Posterior cingulate gyrus (tissue), 11 donors: Measurements from ENCODE around the gene ZNF777.
"Not testable (repeated sequence)": the region's sequence is repeated elsewhere in the genome, so short reads cannot be mapped to it uniquely, and the experiment has no call there.

Source experiments
- DNase-seq, 10 donors: peaks; one replicate each; pipeline versions ENCODE4 v3.0.0 to v3.0.0-alpha.2; 2020 to 2021; ENCODE audit warnings: mixed read lengths in 3 of 10
- intact Hi-C: fragments of 100-400 bp; cut with DNase I; formaldehyde crosslinking; loops from one replicate; pipeline ENCODE4 v1.15.1; 2023

The ZNF777 gene

DNA sequence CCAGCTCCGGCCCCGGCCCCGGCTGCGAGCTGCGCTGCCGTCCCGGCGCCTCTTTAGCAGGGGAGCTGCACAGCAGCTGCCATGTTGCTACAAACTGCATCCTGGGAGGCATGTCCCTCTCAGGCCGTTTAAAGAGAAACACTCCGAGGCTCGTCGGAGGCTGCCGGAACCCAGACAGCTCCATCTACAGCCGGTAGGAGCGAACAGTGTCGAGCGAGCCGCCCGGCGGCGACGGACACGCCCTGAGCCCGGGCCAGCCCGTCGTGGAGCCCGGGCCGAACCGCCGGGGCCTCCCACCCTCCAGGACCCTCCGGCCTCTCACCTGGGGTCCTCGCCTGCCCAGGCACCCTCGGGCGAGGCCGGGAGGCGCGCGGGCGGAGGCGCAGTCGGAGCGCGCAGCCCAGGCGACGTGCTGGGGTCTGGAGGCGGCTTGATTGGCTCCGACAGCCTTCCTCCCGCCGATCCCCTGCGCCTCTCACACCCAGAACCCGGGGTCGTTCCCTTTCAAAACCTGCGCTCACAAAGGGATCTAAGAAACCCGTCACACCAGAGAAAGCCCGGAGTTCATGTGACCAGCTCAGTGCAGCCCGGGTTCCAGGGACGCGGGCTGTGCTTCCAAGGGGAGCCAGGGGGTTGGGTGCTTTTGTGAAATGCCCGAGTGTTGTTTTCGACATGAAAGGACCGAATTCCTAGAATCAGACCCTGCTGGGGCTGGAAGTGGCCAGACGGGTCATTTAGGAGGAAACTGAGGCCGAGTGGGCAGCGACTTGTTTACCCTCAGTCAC lies at the start of gene ZNF777:
Gene ZNF777, minus strand, starts transcription at position 570 of the 785 bp plus-strand sequence. CDS start 5,040 bp downstream, outside the sequence.
- intact Hi-C loops = loop anchor here (5.0 kb wide), 1 partner anchor 37 kb away; the partner anchor contains the start of gene ZNF746
- peak; percentile 59 to 97 (median 80) for DNase-seq

DNA sequence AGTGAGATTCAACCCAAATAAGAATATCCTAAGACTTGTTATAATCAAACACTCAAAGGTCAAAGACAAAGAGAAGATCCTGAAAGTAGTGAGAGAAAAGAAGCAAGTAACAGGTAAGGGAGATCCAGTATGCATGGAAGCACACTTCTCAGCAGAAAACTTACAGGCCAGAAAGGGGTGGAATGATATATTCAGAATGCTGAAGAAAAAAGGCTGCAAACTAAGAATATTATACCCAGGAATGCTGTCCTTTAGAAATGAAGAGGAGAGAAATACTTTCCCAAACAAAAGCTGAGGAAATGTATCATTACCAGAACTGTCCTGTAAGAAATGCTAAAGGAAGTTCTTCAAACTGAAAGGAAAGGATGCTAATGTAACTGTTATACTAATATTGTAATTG lies 49.4 kb upstream of the ZNF777 start:
- intact Hi-C loops = no loop called here
- DNase-seq = no peak

DNA sequence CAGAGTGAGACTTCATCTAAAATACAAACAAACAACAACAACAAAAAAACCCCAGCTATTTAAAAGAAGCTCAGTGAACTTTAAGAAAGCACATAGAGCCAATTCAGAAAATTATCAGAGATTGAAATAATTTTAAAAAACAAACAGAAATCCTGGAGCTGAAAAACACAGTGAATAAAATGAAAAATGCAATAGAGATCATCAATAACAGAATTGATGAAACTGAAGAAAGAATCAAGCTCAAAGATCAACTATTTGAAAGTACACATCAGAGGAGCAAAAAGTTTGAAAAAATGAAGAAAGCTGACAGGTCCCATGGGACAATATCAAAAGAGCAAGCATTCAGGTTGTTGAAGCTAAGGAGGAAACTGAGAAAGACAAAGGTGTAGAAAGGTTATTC lies 48.9 kb upstream of the ZNF777 start:
- intact Hi-C loops = no loop called here
- DNase-seq = no peak

DNA sequence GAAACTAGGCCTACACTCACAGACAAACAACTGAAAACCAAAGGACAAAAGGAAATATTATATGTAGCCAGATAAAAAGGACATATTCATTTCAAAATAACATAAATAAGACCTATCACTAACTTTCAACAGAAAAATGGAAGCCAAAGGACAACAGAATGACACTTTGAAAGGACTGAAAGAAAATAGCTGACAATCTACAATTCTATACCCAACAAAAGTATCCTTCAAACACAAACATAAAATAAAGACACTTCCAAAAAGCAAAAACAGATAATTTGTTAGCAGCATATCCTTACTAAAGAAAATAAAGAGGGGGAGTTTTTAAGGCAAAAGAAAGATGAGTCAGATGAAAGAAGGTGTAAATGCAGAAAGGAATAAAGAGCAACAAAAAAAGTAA lies 44.7 kb upstream of the ZNF777 start:
- no peak for DNase-seq
- intact Hi-C loops = no loop called here

DNA sequence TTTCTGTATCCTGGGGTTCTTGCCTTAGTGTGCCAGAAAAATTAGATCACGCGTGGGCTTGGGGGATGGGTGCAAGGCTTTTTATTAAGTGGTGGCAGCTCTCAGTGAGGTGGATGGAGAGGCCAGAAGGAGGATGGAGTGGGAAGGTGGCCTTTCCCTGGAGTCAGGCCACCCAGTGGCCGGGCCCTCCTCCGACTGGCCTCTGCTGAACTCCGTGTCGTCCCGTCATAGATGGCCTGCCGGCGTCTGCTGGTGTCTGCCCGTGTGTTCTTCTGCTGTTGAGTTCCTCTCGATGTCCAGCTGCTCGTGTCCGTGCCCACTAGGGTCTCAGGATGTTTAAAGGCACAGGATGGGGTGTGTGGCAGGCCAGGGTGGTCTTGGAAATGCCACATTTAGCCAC lies 40.8 kb upstream of the ZNF777 start:
- DNase-seq = no peak
- intact Hi-C loops = no loop called here

DNA sequence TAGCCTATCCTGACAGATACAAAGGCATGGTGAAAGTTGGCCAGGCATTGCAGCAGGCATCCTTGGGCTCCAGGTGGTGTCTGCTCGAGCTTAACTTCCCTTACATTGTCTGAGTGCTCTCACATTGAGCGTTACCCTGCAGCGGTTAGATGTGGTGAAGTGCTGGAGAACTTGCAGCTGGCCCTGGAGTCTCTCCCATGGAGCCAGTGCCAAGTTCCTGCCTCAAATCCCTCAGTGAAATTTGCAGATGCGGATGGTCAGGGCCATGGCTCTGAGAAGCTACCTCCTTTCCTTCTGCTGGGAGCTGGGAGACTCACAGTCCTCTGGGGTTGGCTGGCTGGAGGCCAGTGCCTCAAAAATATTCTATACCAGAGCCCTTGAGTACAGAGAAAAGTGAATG lies 40.0 kb upstream of the ZNF777 start:
- no peak for DNase-seq
- intact Hi-C loops = no loop called here

DNA sequence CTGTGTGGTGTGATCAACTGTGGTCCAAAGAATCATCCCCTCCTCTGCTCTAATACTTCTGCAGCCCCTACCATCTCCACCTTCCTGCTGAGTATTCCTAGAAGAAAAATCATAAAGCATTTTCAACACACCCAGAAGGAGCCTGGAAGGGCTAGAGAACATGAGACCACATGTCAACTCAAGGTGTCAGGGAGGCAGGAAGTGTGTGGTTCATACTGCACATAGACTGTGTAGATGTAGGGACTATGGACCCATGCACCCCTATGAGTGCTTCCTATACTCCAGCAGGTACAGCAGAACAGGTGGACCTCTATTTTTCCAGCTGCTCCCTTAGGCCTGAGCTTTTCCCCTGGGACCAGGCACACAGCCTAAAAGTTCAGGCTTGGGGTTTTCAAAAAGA lies 39.3 kb upstream of the ZNF777 start:
- DNase-seq = no peak
- intact Hi-C loops = no loop called here

DNA sequence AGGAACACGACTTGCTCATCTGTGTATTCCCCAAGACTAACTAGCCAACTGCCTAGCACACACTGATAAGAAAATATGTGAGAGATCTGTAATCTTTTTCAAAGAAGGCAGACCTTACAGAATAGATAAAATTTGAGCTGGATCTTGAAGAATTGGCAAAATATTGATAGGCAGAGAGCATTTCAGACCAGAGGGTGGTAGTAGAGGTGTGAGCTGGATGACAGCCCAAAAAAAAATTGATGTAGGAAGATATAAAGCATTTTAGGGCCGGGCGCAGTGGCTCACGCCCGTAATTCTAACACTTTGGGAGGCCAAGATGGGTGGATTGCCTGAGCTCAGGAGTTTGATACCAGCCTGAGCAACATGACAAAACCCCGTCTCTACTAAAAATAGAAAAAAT lies 37.9 kb upstream of the ZNF777 start:
- intact Hi-C loops = loop anchor here (5.0 to 10.0 kb wide), 3 partner anchors 37 to 234 kb away; partner anchors contain the start of genes ZNF777 and ZNF783
- no peak for DNase-seq

DNA sequence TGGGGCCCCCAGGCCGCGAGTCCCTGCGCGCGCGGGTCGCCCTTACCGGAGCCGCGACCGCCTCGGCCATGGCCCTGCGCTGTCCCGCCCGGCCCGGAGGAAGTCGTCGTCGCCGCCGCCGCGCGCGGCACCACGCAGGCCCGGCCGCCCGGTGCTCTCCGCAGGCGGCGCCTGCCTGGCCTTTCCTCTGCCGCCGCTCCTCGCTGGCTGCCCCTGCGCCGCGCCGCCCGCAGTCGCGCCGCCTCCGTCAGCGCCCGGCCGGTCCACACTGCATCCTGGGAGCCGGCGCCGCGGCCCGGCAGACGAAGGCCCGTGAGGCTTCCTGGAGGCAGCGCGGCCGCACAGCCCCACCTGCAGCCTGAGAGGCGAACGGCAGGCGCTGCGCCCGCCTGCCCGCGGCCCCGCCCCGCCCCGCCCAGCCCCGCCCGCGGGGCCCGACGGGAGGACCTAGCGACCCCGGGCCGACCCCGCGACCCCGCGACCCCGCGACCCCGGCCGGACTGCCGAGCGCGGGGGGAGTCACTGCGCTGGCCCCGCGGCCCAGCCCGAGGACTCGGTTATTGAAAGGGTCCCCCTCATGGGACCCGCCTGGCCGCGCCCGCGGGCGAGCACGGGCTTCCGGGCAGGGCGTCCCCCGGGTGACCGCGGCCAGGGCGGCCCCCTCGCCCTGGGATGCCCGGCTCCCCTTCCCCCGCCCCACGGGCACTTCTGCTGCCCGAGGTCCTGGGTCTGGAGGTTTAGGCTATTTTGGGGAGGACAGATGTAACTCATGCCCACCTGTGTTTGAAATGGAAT lies 36.8 kb upstream of the ZNF777 start, which contains the start of gene ZNF746:
Gene ZNF746, minus strand, starts transcription at position 343 of the 795 bp plus-strand sequence. Its CDS starts 273 bp downstream, at position 70.
- intact Hi-C loops = loop anchor here (5.0 to 10.0 kb wide), 3 partner anchors 35 to 233 kb away; partner anchors contain the start of genes ZNF777 and ZNF783
- peak; percentile 52 to 97 (median 80) for DNase-seq

DNA sequence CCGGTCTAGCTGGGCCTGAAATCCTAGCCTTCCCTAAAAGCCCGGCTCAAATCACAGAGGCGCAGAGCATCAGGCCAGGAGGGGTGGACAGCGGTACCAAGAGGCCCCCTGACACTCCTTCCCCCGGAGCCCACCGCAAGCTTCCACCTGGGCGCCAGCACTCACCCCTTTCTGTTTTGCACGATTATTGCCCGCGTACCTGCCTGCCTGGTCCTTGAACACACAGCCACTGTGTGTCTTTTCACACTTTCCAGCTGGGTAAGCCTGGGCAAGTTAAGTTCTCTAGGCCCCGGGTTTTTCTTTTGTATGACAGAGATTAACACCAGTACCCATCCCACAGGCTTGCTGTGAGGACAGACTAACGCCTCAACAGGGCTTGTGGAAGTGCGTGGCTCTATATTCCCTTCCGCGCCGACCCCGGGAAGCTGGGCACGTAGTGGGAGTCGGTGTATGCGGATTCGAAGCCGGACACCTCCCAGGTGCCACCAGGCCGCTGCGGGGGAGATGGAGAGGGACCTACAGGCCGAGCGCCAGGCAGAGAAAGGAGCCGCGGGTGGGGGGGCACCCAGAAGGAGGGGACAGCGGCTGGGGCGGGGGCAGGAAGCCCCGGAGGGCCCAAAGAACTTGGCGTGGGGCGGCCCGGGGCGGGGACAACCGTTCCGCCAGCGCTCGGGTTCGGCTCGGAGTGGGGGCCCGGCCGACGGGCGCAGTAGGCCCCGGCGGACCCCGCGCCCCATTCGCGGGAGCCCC lies 36.0 kb upstream of the ZNF777 start:
- intact Hi-C loops = loop anchor here (5.0 to 10.0 kb wide), 3 partner anchors 35 to 232 kb away; partner anchors contain the start of genes ZNF777 and ZNF783
- DNase-seq = peak in 5 of 10 donors; percentile 22 to 81 (median 44)

DNA sequence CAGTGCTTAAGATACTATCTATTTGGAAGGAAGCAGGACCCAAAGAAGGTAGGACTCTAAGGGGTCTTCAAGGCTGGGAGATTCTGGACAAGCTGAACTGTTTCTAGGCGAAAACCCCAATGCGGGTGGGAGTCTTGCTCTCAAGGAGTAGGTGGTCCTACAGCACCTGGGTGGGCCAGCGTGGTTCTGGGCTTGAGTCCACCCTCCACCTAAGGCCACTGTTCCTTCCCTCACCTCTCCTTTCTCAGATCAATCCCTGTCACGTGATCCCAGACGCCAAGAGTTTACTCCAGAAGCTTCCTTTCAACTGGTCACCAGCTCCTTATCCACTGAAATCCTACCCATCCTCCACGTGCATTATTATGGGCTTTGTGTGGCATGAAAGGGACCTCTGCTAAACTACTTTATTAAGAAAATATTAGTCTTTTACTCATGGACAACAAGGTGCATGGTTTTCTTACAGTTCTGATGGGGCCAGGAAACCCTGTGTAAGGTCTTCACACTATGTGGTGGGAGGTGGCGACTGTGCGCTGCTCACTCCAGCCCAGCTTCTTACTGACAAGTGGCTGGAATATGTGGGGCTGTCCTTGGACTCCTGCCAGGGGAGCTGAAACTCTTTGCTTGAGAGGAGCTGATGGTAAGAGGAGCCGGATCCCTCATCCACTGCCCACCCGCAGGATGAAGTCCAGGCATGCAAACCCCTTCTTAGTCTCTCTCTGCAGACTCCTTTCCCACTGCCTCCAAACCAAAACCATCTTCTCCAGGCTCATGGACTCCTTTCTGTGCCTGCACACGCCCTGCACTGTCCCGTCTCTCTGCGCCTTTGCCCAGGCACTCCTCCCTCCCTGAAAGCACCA lies 35.2 kb upstream of the ZNF777 start:
- DNase-seq = peak in 8 of 10 donors; percentile 41 to 91 (median 60)
- intact Hi-C loops = loop anchor here (5.0 to 10.0 kb wide), 3 partner anchors 34 to 231 kb away; partner anchors contain the start of genes ZNF777 and ZNF783

DNA sequence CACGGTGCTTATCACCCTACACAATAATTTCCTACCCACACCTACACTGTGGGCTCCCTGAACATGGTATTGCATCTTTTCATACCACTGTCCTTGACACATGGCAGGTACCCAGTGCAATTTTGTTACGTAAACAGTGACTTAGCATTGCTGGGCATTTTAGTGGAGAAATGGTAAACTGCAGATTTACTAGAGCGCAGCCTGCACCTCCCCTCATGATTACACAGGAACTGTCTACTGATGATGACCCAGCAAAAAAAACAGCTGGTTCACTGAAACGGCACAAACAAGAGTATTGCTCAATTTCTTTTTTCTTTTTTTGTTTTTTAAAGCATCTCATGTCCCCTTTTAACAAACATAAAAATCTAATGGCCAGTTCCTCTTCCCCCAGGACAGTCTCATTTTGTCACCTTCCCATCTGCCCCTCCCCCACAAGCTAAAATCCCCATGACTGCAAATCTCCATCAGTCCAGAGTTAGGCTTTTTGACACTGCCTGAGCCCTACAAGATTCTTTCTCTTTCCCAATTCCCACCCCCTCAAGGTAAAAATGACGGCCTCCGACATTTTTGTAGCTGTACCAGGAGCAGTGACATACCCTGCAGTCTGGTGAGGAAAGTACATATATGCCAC lies 34.0 kb upstream of the ZNF777 start:
- intact Hi-C loops = loop anchor here (5.0 to 10.0 kb wide), 3 partner anchors 33 to 230 kb away; partner anchors contain the start of genes ZNF777 and ZNF783
- DNase-seq = no peak

DNA sequence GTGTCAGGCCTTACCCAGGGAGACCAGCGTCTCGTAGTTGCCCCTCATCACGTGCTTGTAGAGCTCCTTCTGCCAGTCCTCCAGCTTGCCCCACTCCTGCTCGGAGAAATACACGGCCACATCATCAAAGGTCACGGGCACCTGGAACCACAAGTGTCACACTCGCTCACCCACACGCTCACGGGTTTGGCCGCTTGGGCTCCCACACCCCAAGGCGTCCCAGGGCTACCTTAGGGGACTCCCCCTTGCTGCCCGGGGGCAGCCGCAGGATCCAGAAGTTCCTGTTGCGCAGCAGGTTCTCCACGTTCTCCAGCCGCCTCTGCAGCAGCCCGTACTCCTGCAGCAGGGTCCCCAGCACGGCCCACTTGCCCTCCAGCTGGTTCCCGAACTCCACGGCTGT lies 33.1 kb upstream of the ZNF777 start:
- not testable (repeated sequence) for DNase-seq
- intact Hi-C loops = loop anchor here (10.0 kb wide), 1 partner anchor 229 kb away; the partner anchor contains the start of gene ZNF783

DNA sequence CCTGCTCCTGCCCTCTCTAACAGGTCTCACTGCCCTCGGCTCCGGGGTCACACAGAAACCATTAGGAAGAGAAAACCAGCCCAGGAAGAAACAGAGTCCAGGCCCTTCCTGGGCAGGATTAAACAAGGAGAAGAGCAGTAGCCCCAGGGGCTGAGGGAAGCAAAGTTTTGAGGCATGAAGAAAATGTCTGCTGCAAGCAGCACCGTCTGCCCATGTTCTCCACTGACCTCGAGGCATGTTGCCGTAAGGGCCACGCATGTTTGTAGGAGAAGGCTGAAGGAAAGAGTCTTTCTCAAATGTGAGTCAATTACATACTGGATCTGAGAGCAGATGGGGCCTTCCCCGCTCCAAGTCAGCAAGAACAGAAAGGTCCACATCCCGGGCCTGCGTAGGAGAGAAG lies 32.5 kb upstream of the ZNF777 start:
- intact Hi-C loops = loop anchor here (10.0 kb wide), 1 partner anchor 229 kb away; the partner anchor contains the start of gene ZNF783

DNA sequence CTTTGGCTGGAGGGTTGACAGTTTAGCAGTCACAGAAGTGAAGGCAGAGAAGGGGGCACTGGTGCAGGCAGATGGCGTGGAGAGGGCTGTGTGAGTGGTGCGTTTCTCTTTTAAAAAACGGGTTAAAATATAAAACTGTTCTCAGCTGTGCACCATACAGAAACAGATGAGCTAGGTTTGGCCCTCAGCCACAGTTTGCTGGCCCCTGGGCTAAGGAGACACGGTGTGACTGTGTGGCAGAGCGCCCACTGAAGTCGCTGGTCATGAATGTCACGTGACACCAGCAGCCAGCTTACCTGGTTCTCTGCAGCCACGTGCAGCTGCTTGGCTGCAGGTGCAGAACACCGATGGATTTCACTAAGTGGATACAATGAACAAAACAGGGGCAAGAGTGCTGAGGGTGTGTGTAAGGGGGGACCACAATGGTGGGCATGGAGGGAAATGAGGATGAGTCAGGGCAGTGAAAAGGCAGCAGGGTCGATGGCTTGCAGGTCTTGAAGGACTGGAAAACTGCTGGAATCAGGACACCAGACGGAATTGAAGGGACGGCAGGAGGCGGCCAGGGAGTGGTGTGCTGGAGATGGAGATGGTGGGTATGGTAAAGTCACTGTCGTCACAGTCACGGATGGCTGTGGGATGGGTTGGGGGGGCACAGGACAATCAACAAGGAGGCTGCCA lies 29.4 kb upstream of the ZNF777 start:
- intact Hi-C loops = loop anchor here (10.0 kb wide), 1 partner anchor 225 kb away; the partner anchor contains the start of gene ZNF783
- DNase-seq = peak in 1 of 10 donors; percentile 54

More for the DNA sequence above, 32.5 kb upstream of the ZNF777 start:
- no peak for DNase-seq

DNA sequence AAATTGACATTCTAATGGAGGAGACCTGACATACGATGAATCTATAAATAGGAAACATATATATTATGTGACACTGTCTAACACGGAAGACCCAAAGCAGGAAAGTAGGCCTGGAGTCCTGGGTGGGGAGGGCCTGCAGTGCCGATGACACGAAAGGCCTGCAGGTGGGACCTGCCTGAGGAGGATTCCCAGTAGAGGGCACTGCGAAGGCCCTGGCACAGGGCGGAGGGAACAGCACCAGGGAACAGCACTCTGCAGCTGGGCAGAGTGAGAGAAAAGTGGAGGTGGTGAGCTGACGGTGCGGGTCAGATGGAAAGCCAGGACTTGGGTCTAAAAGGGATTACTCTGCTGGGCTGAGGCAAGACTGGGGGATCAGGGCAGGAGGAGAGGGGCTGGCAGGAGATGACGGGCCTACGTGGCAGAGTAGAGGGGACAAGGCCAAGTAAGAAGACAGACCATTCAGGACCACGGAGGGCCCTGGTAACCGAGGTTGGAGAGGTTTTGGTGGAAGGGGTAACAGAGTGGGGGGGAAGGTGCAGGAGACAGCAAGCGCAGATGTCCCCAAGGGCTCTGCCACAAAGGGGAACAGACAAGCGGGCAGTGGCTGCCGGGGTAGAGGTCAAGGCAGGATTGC lies 28.6 kb upstream of the ZNF777 start:
- DNase-seq = no peak

DNA sequence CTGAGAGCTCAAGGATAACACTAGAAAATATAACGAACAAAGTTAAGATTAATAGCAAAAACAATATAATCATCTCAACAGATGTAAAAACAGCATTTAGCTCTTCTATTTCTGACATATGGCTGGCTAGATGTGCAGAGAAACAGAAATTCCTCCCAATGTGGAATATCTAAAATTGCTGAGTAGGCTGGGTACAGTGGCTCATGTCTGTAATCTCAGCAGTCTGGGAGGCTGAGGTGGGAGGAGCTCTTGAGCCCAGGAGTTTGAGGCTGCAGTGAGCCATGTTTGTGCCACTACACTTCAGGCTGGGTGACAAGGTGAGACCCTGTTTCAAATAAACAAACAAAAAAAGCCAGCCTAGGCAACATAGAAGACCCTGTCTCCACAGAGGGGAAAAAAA lies 18.7 kb upstream of the ZNF777 start:
- intact Hi-C loops = no loop called here
- DNase-seq = no peak

More for the DNA sequence above, 28.6 kb upstream of the ZNF777 start:
- intact Hi-C loops = loop anchor here (10.0 kb wide), 1 partner anchor 225 kb away; the partner anchor contains the start of gene ZNF783
